ENCODE measurements around the gene ZCCHC14.
"Not testable (repeated sequence)": the region's sequence is repeated elsewhere in the genome, so short reads cannot be mapped to it uniquely, and the experiment has no call there.

ZCCHC14 gene

GRCh38 chr16:87490096-87490798, 2.6 kb downstream of the ZCCHC14 start:
- H3K4me3 ChIP-seq (ENCODE audit: low read depth, low read length), result no peak overlapping the region
- TF ChIP-seq CTCF (IDR thresholded peaks at IDR 0.05; ENCODE audit: borderline replicate concordance, insufficient read depth, low read depth, low read length), result no peak

GRCh38 chr16:87489434-87490045, 3.3 kb downstream of the ZCCHC14 start:
- no peak overlapping the region for H3K4me3 ChIP-seq (ENCODE audit: low read depth, low read length)
- no peak for TF ChIP-seq CTCF (IDR thresholded peaks at IDR 0.05; ENCODE audit: borderline replicate concordance, insufficient read depth, low read depth, low read length)

GRCh38 chr16:87488960-87489359, 3.9 kb downstream of the ZCCHC14 start:
- not testable (repeated sequence) for H3K4me3 ChIP-seq (ENCODE audit: low read depth, low read length)

- no peak for TF ChIP-seq CTCF (IDR thresholded peaks at IDR 0.05; ENCODE audit: borderline replicate concordance, insufficient read depth, low read depth, low read length)
- H3K4me3 ChIP-seq (ENCODE audit: low read depth, low read length), result no peak overlapping the region
Measured at GRCh38 chr16:87487361-87487924, 5.4 kb downstream of the ZCCHC14 start.

GRCh38 chr16:87486713-87487247, 6.0 kb downstream of the ZCCHC14 start:
- H3K4me3 ChIP-seq (ENCODE audit: low read depth, low read length), result no peak overlapping the region
- TF ChIP-seq CTCF (IDR thresholded peaks at IDR 0.05; ENCODE audit: borderline replicate concordance, insufficient read depth, low read depth, low read length), result no peak

GRCh38 chr16:87486282-87486681, 6.5 kb downstream of the ZCCHC14 start:
- H3K4me3 ChIP-seq (ENCODE audit: low read depth, low read length), result no peak overlapping the region
- no peak for TF ChIP-seq CTCF (IDR thresholded peaks at IDR 0.05; ENCODE audit: borderline replicate concordance, insufficient read depth, low read depth, low read length)

GRCh38 chr16:87485792-87486191, 7.0 kb downstream of the ZCCHC14 start:
- H3K4me3 ChIP-seq (ENCODE audit: low read depth, low read length), result not testable (repeated sequence)
